Stomach smooth muscle (tissue), 2 donors: Measurements from ENCODE around the gene IFNA10.
"Not testable (repeated sequence)": the region's sequence is repeated elsewhere in the genome, so short reads cannot be mapped to it uniquely, and the experiment has no call there.

Experiments used
- H3K27ac ChIP-seq: one replicate; pipeline ENCODE4 v1.7.0; 2013; ENCODE audit warnings: mild to moderate bottlenecking, low read length, inconsistent platforms
- H3K27me3 ChIP-seq, 2 donors: one replicate each; pipeline ENCODE4 v1.7.0; 2013; ENCODE audit warnings: low read length in 2 of 2; ENCODE audit not compliant: insufficient read depth in 2 of 2, control insufficient read depth in 1 of 2
- H3K36me3 ChIP-seq, 2 donors: one replicate each; pipeline ENCODE4 v1.7.0; 2013; ENCODE audit warnings: low read length in 2 of 2; ENCODE audit not compliant: control insufficient read depth in 2 of 2, insufficient read depth in 2 of 2
- H3K4me1 ChIP-seq: one replicate; pipeline ENCODE4 v1.7.0; 2013; ENCODE audit warnings: low read length; ENCODE audit not compliant: control insufficient read depth, insufficient read depth
- H3K4me3 ChIP-seq, 2 donors: one replicate each; pipeline ENCODE4 v1.7.0; 2013; ENCODE audit warnings: low read length in 2 of 2
- H3K9ac ChIP-seq, 2 donors: one replicate each; pipeline ENCODE4 v1.7.0; 2013; ENCODE audit warnings: low read length in 2 of 2, mild to moderate bottlenecking in 1 of 2
- H3K9me3 ChIP-seq, 2 donors: one replicate each; pipeline ENCODE4 v1.7.0; 2013; ENCODE audit warnings: low read length in 2 of 2; ENCODE audit not compliant: control insufficient read depth in 2 of 2
- donor health status: healthy.
- donor health status: Pancreatic carcinoma.

Gene IFNA10

GRCh38 chr9:21233258-21233657 is 26.3 kb upstream of the IFNA10 start:
- no peak overlapping the region for H3K4me3 ChIP-seq
- H3K27ac ChIP-seq, result no peak overlapping the region
- H3K9me3 ChIP-seq, result no peaks in the 10 kb centered on the region
- H3K27me3 ChIP-seq, result no peaks in the 10 kb centered on the region
- H3K36me3 ChIP-seq, result no peaks in the 10 kb centered on the region
- no peaks in the 10 kb centered on the region for H3K4me1 ChIP-seq
- H3K9ac ChIP-seq, result no peak overlapping the region

- Histone ChIP-seq H3K4me1 (no peaks in the 10 kb centered on the region), H3K27ac (no peak within 1 kb of the TSS), H3K27me3 (no peaks in the 10 kb centered on the region), H3K9me3 (no peaks in the 10 kb centered on the region), H3K4me3 (no peak within 1 kb of the TSS), H3K36me3 (no peaks in the 10 kb centered on the region), H3K9ac (no peak within 1 kb of the TSS)
Measured at GRCh38 chr9:21228122-21228521, 21.2 kb upstream of the IFNA10 start, which contains the start of gene IFNA17. IFNA17 (minus strand) TSS chr9:21228222; CDS start chr9:21228173, 49 bp downstream.

- H3K27me3 ChIP-seq, H3K27ac ChIP-seq, H3K9me3 ChIP-seq, H3K9ac ChIP-seq, H3K4me1 ChIP-seq, H3K4me3 ChIP-seq, H3K36me3 ChIP-seq: not testable (repeated sequence)
Measured at GRCh38 chr9:21217211-21217610, 10.3 kb upstream of the IFNA10 start, which contains the start of gene IFNA16. IFNA16 (minus strand) TSS chr9:21217311; CDS start chr9:21217305, 6 bp downstream.

- not testable (repeated sequence) for H3K27me3 ChIP-seq, H3K9me3 ChIP-seq, H3K36me3 ChIP-seq, H3K4me3 ChIP-seq, H3K27ac ChIP-seq, H3K4me1 ChIP-seq, H3K9ac ChIP-seq
Measured at GRCh38 chr9:21213411-21214326, 6.7 kb upstream of the IFNA10 start.

GRCh38 chr9:21212160-21212559 is 5.2 kb upstream of the IFNA10 start:
- H3K27me3 ChIP-seq, H3K9me3 ChIP-seq, H3K4me1 ChIP-seq, H3K36me3 ChIP-seq, H3K9ac ChIP-seq, H3K27ac ChIP-seq, H3K4me3 ChIP-seq: not testable (repeated sequence)

GRCh38 chr9:21210782-21211181 is 3.8 kb upstream of the IFNA10 start:
- H3K27me3 ChIP-seq, H3K4me3 ChIP-seq, H3K36me3 ChIP-seq: not testable (repeated sequence)

GRCh38 chr9:21210311-21210710 is 3.4 kb upstream of the IFNA10 start:
- no peaks in the 10 kb centered on the region for H3K4me1 ChIP-seq
- no peaks in the 10 kb centered on the region for H3K36me3 ChIP-seq
- H3K27ac ChIP-seq, result no peak overlapping the region
- H3K27me3 ChIP-seq, result no peaks in the 10 kb centered on the region
- no peak overlapping the region for H3K9ac ChIP-seq
- no peaks in the 10 kb centered on the region for H3K9me3 ChIP-seq
- no peak overlapping the region for H3K4me3 ChIP-seq

More at GRCh38 chr9:21210782-21211181, 3.8 kb upstream of the IFNA10 start:
- not testable (repeated sequence) for H3K9ac ChIP-seq, H3K4me1 ChIP-seq, H3K27ac ChIP-seq, H3K9me3 ChIP-seq

GRCh38 chr9:21205204-21205603 is 1.7 kb downstream of the IFNA10 start:
- H3K27me3 ChIP-seq, result no peaks in the 10 kb centered on the region
- no peaks in the 10 kb centered on the region for H3K36me3 ChIP-seq

GRCh38 chr9:21202105-21202504 is 4.8 kb downstream of the IFNA10 start, which contains the start of gene IFNA7:
IFNA7 (minus strand) TSS chr9:21202205; CDS start chr9:21202165, 40 bp downstream.
- not testable (repeated sequence) for H3K27ac ChIP-seq, H3K36me3 ChIP-seq, H3K27me3 ChIP-seq, H3K4me1 ChIP-seq, H3K9me3 ChIP-seq, H3K4me3 ChIP-seq, H3K9ac ChIP-seq

More at GRCh38 chr9:21205204-21205603, 1.7 kb downstream of the IFNA10 start:
- Histone ChIP-seq H3K27ac (no peak overlapping the region), H3K4me3 (no peak overlapping the region), H3K4me1 (no peaks in the 10 kb centered on the region), H3K9ac (no peak overlapping the region), H3K9me3 (no peaks in the 10 kb centered on the region)

GRCh38 chr9:21194867-21195776 is 11.8 kb downstream of the IFNA10 start:
- not testable (repeated sequence) for H3K9ac ChIP-seq, H3K27me3 ChIP-seq, H3K4me1 ChIP-seq, H3K27ac ChIP-seq, H3K36me3 ChIP-seq, H3K9me3 ChIP-seq
- peak overlapping the region in 1 of 2 donors; percentile 15 for H3K4me3 ChIP-seq
